Activated gamma-delta T cell treated with Interleukin-2 at 50 U/mL for 16 hours (primary cell): ENCODE measurements around the gene CYTH1.

ENCODE experiments used
- DNase-seq: peaks from one replicate; pipeline ENCODE4 v3.0.0-alpha.2; 2020

CYTH1 gene

DNA sequence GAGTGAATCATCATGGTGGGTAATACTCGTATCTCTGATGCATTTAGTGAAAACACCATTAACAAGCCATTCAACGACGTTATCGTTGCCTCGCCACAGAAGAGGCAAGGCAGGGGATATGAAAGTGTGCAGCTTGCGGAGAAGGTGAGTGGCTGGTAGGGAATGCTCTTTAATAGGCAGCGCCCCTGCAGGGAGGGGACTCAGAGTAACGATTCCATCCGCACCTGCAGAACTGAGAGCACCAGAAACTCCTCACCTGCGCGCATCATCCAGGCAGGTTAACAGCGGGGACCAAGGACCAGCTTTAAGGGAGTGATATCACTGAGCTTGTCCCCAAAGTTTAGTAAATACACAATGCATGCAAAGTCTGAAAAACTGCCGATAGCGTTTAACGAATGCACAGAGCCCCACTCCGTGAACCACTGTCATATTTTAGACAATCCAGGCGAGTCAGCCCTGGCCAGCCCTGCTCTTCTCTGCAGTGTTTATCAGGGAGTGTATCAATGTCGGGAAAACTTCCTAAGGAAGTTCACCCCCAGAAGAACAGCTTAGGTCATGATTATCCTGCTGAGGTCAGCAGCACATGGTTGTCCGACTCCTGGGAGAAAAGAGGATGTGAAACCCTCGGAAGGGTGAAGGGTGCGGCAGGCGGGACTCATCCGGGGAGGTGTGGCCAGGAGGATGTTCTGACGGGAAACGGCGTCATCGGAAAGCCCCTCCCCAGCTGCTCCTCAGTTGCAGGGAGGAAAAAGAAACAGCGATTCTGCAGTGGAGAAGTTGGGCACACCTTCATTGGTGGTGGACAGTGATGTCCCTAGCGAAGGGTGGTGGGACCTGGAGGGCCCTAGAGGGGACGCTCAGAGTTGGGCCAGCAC, 136.4 kb downstream of the CYTH1 start:
- no peak for DNase-seq

DNA sequence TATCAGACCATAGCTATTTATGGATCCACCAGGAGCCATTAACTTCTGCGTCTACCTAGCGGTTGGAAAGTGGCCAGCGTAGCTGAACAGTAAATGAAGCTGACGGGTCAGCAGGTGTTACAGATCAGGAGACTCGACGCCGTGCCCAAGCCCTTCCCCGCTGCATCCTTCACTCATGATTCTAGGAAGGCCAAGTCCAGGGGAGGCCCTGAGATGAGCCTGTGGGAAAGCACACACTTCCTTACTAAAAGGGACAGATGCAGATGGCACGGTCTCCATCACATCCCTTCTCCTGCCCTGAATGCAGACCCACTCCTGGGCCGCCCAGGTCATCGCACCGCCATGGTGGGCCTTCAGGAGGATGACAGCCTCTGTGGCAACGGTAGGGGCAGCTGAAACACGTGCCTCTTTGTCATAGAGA, 137.1 kb downstream of the CYTH1 start:
- no peak for DNase-seq

GRCh38 chr17:78644224-78644623, 137.8 kb downstream of the CYTH1 start:
- no peak for DNase-seq

DNA sequence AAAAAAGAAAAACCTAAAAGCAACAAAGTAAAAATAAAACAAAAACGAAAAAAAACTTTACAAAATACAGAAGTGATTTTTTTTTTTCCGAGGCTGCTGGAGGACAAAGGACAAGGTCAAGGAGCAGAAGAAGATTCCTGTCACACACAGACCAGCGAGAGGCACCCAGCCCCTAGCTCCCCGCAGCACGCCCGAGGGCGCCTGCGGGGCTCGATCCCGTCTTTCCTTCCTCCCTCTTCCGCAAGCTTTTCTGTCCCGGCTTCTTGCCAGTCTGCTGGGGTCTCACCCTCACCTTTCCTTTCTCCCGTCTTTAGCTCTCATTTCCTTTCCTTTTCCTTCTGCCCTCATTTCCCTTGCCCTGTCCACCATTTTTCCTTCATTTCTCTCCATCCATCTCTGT, 138.7 kb downstream of the CYTH1 start:
- DNase-seq, result no peak

- DNase-seq, result no peak
Observed at GRCh38 chr17:78642707-78643106, 139.4 kb downstream of the CYTH1 start.

DNA sequence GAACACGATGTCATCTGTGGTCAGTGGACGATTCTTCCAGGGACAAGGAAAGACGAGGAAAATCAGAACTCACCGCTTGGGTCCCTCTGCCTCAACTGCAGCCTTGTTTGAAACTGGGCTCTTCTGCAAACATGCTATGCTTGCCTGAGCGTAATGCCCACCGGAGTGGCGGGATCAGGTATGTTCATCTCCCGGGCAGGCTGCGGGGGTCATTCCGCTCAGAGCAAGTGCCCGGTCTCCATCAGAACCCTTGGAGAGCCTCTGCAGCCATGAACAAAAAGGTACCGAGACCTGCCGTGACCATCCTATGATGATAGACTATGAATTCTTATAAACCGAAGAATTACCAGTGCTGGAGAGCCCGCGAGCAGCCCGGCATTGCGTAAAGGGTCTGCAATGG, 140.4 kb downstream of the CYTH1 start:
- no peak for DNase-seq

DNA sequence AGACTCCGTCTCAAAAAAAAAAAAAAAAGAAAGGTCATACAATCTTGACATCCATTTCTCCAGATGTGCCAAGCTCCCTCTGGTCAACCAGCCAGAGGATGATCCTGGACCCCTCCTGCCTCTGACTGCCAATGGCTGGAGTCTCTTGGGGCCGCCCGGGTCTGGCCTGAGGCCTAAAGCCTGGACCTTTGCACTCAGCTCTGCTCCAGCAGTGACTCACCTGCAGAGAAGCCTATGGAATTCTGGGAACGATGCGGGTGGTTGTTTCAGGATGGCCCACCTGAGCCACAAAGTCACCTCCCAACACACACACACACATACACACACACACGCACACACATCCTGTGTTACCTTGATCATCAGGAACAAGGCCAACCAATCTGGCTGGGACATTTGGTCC, 140.8 kb downstream of the CYTH1 start:
- DNase-seq, result no peak

GRCh38 chr17:78640700-78641099, 141.4 kb downstream of the CYTH1 start:
- no peak for DNase-seq

- DNase-seq, result no peak
Observed at GRCh38 chr17:78637643-78638420, 144.2 kb downstream of the CYTH1 start.

- no peak for DNase-seq
Observed at GRCh38 chr17:78637146-78637545, 144.9 kb downstream of the CYTH1 start.

DNA sequence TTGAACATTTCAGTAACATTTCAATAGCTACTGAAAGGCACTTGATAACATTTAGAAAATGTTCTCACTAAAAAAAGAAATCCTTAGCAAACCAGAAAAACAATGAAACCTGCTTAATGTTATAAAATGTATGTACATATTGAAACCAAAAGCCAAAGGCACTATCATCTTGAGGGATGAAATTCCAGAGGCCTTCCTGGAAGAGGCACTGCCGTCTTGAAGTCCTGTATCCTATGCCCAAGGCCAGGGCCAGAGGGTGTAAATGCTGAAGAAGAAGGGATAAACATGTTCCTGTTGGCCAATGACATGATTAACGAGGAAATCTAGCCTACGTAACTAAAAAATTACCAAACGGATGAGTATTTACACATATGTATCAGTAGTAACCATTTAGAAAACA, 147.9 kb downstream of the CYTH1 start:
- no peak for DNase-seq

- no peak for DNase-seq
Observed at GRCh38 chr17:78629436-78629995, 152.6 kb downstream of the CYTH1 start.

DNA sequence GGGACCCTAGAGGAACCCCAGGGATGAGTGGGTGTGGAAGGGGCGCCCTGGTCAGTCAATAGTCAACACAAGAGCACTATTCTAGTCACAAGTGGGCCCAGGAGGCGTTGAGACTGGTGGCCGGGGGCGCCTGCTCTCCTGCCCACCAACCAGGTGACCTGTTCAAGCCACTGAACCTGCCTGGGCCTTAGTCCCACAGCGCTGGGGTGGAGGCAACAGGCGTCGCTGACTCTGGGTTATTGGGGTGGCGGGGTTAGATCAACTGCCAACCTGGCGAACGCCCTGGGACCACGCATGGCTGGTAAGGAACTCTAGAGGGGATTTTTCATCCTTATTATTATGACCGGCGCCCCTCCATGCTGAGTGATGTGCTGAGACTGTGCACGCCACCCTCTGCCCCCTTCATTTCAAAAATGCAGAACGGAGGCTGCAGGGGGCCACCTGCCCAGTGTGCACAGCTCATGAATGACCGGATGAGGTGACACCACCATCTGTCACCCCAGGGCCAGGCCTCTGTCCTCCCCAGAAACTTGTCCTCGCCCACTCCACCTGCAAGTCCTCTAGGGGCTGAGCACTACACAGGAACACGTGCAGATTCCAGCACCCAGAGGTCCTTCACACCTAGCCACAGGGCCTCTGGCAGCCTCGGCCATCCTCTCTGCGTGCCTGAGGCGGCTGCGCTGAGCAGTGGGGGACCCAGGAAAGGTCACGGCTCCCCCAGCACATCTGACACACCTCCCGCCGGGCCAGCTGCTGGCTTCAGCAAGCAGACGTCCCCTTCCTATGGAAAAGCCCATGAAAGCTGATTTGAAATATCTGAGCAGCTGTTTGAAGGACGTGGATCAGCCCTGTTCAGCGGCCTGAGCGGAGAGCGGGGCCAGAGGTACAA, 153.3 kb downstream of the CYTH1 start:
- DNase-seq, result no peak

DNA sequence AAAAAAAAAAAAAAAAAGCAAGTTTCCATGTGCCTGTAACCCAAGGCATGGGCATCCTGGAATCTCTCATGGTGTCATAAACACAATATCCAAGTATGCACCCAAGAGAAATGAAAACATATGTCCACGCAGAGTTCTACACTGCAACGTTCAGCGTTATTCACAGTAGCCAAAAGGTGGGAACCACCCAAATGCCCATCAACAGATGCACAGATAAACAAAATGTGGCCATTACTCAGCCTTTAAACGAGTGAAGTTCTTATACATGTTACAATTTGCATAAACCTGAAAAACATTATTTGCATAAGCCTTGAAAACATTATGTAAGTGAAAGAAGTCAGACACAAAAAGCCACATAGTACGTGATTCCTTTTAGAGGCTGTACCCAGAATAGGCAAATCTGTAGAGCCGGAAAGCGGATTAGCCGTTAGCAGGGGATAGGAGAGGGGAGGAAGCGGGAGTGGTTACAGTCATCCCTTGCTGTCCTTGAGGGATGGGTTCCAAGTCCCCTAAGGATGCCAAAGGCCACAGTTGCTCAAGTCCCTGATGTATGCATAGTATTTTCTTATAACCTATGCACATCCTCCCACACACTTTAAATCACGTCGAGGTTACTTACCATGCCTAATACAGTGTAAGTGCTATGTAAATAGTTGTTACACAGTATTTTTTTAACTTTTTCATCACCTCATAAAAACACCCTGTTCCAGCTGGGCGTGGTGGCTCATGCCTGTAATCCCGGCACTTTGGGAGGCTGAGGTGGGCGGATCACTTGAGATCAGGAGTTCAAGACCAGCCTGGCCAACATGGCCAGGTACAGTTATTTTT, 157.5 kb downstream of the CYTH1 start:
- DNase-seq, result no peak
